Gastroesophageal sphincter (tissue), 3 donors: ENCODE data around the gene ADAMTS2.

Experiments used
- POLR2A ChIP-seq, 2 donors: fragments of 450-650 bp; IDR thresholded peaks; one replicate each; pipeline ENCODE4 v1.6.1; 2017; ENCODE audit warnings: antibody characterized with exemption in 2 of 2, mild to moderate bottlenecking in 2 of 2, moderate library complexity in 1 of 2
- TF ChIP-seq, protein P1 (sequence below), 4 experiments: fragments of 200-600 bp in 2 of 4; fragments of 450-650 bp in 2 of 4; sonication (generic) in 1 of 4; IDR thresholded peaks; one replicate each; pipeline ENCODE4 v1.5.1; 2017 to 2019; ENCODE audit warnings: antibody characterized with exemption in 4 of 4, mild to moderate bottlenecking in 2 of 4, moderate library complexity in 2 of 4

DNA sequence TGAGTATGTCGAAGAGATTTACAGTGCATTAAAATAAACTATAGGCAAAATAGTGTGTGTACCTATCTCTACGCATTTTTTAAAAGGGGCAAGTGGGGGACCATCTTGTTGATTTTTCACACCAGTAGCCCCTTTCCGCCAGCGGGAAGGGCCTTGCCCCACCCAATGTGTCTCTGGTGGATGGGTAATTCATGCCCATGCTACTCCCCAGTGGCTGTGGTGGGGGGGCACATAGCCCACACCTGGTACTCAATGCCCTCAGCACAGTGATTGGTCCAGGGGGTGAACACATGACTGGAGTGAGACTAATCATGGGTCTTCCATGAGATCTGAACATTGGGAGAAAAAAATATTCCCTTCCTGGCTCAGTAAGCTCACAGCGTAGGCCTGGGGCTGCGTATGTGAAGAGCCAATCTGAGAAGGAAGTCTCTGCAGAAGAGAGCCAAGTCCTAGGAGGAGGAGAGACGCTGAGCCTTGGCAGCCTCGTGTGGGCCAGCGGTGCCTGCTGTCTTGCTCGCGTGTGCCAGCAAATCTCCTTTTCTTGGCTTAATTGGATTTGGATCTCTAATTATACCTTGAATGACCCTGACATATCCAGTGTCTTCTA lies 103.4 kb downstream of the ADAMTS2 start:
- TF ChIP-seq, protein P1, sequence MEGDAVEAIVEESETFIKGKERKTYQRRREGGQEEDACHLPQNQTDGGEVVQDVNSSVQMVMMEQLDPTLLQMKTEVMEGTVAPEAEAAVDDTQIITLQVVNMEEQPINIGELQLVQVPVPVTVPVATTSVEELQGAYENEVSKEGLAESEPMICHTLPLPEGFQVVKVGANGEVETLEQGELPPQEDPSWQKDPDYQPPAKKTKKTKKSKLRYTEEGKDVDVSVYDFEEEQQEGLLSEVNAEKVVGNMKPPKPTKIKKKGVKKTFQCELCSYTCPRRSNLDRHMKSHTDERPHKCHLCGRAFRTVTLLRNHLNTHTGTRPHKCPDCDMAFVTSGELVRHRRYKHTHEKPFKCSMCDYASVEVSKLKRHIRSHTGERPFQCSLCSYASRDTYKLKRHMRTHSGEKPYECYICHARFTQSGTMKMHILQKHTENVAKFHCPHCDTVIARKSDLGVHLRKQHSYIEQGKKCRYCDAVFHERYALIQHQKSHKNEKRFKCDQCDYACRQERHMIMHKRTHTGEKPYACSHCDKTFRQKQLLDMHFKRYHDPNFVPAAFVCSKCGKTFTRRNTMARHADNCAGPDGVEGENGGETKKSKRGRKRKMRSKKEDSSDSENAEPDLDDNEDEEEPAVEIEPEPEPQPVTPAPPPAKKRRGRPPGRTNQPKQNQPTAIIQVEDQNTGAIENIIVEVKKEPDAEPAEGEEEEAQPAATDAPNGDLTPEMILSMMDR (IDR thresholded peaks at IDR 0.05), result no peak
- TF ChIP-seq POLR2A (IDR thresholded peaks at IDR 0.05), result no peak
